ENCODE data around the gene ORM2.

Gene ORM2

DNA sequence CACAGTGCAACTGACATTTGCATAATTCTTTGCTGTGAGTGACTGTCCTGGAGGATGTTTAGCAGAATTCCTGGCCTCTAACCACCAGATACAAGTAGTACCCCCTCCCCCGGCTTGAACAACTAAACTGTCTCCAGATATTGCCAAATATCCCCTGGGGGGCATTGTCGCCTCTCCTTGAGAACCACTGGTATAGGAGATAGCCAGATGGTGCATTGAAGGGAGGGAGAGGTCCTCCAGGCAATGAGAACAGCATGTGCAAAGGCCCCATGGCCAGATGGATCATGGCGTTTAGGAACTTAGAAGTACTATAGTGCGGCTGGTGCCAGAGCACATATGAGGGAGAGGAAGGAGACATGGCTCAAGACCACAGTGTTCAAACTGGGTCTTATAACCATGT is 25.7 kb upstream of the ORM2 start:
- DNase-seq (ENCODE audit: extremely low read depth, low read depth) = no peak
- TF ChIP-seq, protein P1, sequence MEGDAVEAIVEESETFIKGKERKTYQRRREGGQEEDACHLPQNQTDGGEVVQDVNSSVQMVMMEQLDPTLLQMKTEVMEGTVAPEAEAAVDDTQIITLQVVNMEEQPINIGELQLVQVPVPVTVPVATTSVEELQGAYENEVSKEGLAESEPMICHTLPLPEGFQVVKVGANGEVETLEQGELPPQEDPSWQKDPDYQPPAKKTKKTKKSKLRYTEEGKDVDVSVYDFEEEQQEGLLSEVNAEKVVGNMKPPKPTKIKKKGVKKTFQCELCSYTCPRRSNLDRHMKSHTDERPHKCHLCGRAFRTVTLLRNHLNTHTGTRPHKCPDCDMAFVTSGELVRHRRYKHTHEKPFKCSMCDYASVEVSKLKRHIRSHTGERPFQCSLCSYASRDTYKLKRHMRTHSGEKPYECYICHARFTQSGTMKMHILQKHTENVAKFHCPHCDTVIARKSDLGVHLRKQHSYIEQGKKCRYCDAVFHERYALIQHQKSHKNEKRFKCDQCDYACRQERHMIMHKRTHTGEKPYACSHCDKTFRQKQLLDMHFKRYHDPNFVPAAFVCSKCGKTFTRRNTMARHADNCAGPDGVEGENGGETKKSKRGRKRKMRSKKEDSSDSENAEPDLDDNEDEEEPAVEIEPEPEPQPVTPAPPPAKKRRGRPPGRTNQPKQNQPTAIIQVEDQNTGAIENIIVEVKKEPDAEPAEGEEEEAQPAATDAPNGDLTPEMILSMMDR (IDR thresholded peaks at IDR 0.05; ENCODE audit: low read depth, low read length) = no peak

DNA sequence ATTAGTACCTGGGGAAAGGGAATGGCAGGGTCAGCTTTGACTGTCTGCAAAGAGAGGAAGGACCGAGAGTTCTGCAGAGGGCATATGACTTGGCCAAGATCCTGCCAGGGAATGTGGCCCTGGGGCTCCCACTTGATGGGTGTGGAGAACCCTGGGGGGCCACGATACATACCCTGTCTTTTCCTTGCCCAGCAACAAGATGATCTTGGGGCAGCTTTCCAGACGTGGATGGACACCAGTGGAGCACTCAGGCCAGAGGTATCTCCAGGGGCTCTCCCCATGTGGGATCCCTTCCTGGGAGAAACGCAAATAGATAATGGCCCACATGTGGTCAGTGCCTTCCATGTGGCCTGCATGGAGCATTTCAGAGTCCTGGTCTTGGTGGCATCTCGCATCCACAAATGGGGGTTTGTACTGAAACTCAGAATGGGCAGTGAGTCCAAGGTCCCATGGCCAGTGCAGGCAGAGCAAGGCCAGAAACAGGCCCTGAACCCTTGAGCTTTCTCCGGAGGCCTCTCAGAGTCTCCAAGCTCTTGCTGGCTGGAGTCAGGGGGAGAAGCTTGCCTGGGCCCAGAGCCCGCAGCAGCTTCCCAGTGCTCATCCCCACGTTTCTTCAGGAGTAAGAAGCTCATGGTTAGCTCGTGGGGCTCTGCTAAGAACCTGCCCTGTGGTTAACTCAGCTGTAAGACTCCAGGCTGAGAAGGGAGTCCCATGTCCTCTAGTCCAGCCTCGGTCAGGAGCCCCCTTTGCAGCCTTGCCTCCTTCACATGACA is 25.1 kb upstream of the ORM2 start:
- no peak for DNase-seq (ENCODE audit: extremely low read depth, low read depth)
- TF ChIP-seq, protein P1 (IDR thresholded peaks at IDR 0.05; ENCODE audit: low read depth, low read length) = no peak

DNA sequence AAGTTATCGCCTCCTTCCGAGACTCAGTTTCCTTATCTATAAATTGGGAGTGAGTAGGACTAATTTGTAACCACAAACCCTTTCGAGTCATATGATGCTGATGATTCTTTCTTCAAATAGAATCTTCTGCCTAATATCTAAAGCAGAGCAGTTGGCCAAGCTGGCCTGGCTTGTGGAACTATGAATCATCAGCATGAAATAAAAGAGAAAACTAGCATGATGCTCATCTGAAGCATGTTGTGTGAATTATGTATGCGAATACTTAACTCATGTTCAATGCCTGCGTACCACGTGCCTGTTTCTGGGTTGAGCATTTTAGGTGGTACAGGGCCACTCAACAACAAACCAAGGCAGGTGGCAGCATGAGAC is 21.8 kb upstream of the ORM2 start:
- TF ChIP-seq, protein P1 (IDR thresholded peaks at IDR 0.05; ENCODE audit: low read depth, low read length) = no peak
- DNase-seq (ENCODE audit: extremely low read depth, low read depth) = no peak

DNA sequence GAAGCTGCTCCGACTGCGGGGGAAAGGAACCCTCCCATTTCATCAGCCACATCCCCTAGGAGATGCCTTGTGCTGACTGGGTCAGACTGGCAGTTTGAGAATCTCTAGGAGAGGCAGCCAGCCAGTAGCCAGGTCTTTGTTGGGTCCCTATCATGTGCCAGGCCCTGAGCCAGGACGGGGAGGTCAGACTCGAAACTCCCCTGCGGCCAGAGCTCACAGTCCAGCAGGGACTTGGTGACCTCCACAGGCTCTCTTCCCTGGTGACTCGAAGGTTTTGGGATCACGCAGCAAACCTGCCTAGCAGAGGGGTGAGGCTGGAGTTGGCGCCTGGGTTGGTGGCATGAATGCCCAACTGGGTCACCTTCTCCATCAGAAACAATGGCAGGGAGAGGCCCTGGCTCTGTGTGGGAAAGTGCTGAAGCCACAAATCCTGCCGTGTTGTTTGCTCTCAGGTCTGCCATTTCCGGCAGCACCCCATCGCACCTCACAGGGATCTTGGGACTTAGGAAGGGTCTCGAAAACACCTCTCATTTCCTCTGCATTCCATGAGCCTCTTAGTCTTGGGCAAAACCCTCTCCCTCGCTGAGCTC is 21.2 kb upstream of the ORM2 start:
- TF ChIP-seq, protein P1 (IDR thresholded peaks at IDR 0.05; ENCODE audit: low read depth, low read length) = no peak

DNA sequence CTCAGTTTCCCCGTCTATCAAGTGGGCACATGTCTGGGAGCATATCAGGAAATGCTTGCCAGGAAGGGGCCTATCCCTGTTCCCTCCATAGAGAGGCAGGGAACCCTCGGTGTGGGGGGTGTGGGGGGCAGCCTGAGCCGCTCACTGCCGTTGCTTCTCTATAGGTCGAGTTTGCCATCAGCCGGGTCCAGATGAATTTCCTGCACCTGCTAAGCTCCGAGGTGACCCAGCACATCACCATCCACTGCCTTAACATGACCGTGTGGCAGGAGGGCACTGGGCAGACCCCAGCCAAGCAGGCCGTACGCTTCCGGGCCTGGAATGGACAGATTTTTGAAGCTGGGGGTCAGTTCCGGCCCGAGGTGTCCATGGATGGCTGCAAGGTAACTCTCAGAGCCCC is 20.6 kb upstream of the ORM2 start:
- DNase-seq (ENCODE audit: extremely low read depth, low read depth) = no peak
- TF ChIP-seq, protein P1 (IDR thresholded peaks at IDR 0.05; ENCODE audit: low read depth, low read length) = no peak

More for the DNA sequence above, 21.2 kb upstream of the ORM2 start:
- DNase-seq (ENCODE audit: extremely low read depth, low read depth) = no peak

DNA sequence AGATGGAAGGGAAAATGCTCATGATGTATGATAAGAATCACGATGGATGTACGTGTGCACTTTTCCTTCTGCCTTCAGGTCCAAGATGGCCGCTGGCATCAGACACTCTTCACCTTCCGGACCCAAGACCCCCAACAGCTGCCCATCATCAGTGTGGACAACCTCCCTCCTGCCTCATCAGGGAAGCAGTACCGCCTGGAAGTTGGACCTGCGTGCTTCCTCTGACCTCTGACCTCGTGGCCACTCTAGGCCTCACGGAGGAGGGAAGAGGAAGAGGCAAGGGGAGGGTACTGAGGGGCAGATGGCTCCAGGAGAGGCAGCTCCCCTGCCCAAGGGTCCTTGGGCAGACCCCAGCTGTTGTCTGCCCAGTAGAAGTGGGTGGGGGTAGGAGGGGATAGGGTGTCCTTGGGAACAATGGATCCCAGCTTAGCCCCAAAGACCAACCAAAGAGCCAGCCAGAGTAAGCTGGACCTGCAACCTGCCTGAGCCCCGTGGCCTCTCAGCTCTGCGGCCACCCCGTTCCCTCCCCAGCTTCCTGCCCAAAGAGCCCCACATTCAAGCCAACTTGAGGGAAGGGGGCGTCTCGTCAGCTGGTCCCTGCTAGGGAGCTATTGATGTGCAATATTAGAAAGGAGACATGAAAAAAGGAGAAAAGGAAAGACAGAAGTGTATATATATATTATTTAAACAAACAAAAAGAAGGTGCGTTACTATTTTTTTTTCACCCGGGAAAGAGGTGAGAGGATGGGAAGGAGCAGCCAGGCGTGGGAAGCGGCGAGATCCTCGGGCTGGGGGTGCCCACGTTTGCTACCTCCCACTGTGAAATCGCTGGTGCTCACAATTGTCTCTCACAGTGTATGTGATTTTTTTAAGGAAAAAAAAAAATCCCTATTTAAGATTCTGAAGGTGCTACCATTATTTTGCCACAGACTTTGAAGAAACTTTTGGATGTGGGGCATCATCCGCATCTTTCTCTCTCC is 18.9 kb upstream of the ORM2 start:
- TF ChIP-seq, protein P1 (IDR thresholded peaks at IDR 0.05; ENCODE audit: low read depth, low read length) = no peak
- DNase-seq (ENCODE audit: extremely low read depth, low read depth) = no peak
